GM19452 (cell line): ENCODE data around the gene RNF227.
"Not testable (repeated sequence)": the region's sequence is repeated elsewhere in the genome, so short reads cannot be mapped to it uniquely, and the experiment has no call there.

Experiments
- ATAC-seq: cut with Tn5 transposase; IDR thresholded peaks from one replicate; pipeline ENCODE4 v1.9.1; 2021; ENCODE audit not compliant: unreplicated experiment

RNF227 gene

GRCh38 chr17:7915611-7916384 lies at the start of gene RNF227:
Gene RNF227 (minus strand): TSS chr17:7916289. CDS start chr17:7916195, 94 bp downstream.
- peak; percentile 64 for ATAC-seq

- no peak for ATAC-seq
Observed at GRCh38 chr17:7961421-7961820, 45.3 kb upstream of the RNF227 start.

- no peak for ATAC-seq
Observed at GRCh38 chr17:7959503-7960253, 43.6 kb upstream of the RNF227 start.

- ATAC-seq, result no peak
Observed at GRCh38 chr17:7956228-7956965, 40.3 kb upstream of the RNF227 start.

GRCh38 chr17:7955414-7956227 lies 39.5 kb upstream of the RNF227 start:
- no peak for ATAC-seq

GRCh38 chr17:7953266-7953665 lies 37.2 kb upstream of the RNF227 start:
- ATAC-seq, result not testable (repeated sequence)

GRCh38 chr17:7951143-7951792 lies 35.2 kb upstream of the RNF227 start:
- peak; percentile 72 for ATAC-seq

GRCh38 chr17:7950578-7950977 lies 34.5 kb upstream of the RNF227 start:
- ATAC-seq, result no peak

- ATAC-seq, result no peak
Observed at GRCh38 chr17:7947651-7948050, 31.6 kb upstream of the RNF227 start.

- no peak for ATAC-seq
Observed at GRCh38 chr17:7946441-7946840, 30.4 kb upstream of the RNF227 start.

- no peak for ATAC-seq
Observed at GRCh38 chr17:7945651-7946050, 29.6 kb upstream of the RNF227 start.

- no peak for ATAC-seq
Observed at GRCh38 chr17:7944326-7944725, 28.2 kb upstream of the RNF227 start.

- ATAC-seq, result no peak
Observed at GRCh38 chr17:7943291-7943690, 27.2 kb upstream of the RNF227 start.

- ATAC-seq, result no peak
Observed at GRCh38 chr17:7940743-7941142, 24.7 kb upstream of the RNF227 start.

GRCh38 chr17:7940034-7940433 lies 23.9 kb upstream of the RNF227 start:
- ATAC-seq, result no peak

- ATAC-seq, result no peak
Observed at GRCh38 chr17:7935859-7936258, 19.8 kb upstream of the RNF227 start.

GRCh38 chr17:7932949-7933348 lies 16.9 kb upstream of the RNF227 start:
- ATAC-seq, result no peak

GRCh38 chr17:7932483-7932891 lies 16.4 kb upstream of the RNF227 start:
- no peak for ATAC-seq

GRCh38 chr17:7931709-7932482 lies 15.8 kb upstream of the RNF227 start, which contains the start of the genes CNTROB and TRAPPC1:
Gene CNTROB (plus strand): TSS chr17:7932206. CDS start chr17:7933080, 874 bp downstream.
Gene TRAPPC1 (minus strand): TSS chr17:7931946. CDS start chr17:7931829, 117 bp downstream.
- peak; percentile 90 for ATAC-seq
